PC-9 (cell line): Measurements from ENCODE around the gene TUBA3E.
"Not testable (repeated sequence)": the region's sequence is repeated elsewhere in the genome, so short reads cannot be mapped to it uniquely, and the experiment has no call there.

Source experiments
- CTCF ChIP-seq: fragments of 200-600 bp; sonication (generic); conservative IDR thresholded peaks from 2 replicates; pipeline ENCODE4 v1.6.1; 2017; ENCODE audit warnings: mixed run types, antibody characterized with exemption, mild to moderate bottlenecking, moderate library complexity
- EZH2 ChIP-seq: fragments of 200-600 bp; sonication (generic); IDR thresholded peaks from 2 replicates; pipeline ENCODE4 v1.8.0; 2017; ENCODE audit warnings: antibody characterized with exemption, low read depth

- not testable (repeated sequence) for TF ChIP-seq CTCF, EZH2
These were observed 29.1 kb downstream of the TUBA3E start for GRCh38 chr2:130169163-130169562.
